Measurements from ENCODE around the gene HSPB2. TPM values are rescaled to one million over a fixed set of nuclear protein-coding genes. Genes with fewer than 3 reads are reported as not detected.

The HSPB2 gene
- total RNA-seq, 1 donor from 2014 or later, result 0.21 TPM

DNA sequence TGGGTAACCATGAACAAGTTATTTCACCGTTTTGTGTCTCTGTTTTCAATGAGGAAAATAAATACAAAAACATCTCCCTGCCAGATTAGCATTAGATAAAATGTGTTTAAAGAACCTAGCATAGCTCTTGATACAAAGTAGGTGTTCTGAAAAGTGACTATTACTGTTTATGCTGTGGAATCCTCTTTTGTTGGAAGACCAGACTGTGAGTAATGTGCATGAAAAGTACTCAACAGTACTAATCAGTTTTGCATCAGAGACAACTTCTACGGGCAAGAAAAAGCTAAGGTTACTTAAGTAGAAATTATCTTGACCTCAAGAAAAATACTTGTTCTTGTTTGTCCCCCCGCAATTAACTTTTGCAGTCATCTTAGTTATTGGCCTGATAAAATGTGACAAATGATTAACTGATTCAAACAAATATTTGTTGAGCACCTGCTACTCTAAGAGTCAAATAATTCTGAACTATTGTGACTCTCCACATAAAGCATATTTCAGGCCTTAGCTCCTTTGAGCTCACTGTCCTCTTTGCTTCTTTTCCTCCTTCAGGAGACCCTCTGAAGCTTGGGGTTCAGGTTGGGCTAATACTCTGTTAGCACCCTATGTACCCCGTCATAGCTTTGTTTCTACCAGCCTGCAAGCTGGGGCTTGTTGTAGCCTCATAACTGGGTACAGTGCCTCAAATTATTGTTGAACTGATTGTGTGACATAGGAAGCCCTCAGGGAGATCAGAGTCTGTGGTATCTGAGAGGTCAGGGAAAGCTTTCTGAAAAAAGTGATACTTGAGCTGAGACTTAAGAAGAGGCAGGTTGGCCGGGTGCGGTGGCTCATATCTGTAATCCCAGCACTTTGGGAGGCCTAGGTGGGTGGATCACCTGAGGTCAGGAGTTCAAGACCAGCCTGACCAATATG lies 49.1 kb downstream of the HSPB2 start:
- DNase-seq (ENCODE audit: low read depth), result no peak
- Histone ChIP-seq H3K36me3 (ENCODE audit: control insufficient read depth, insufficient read depth, low read length) (no peaks in the 10 kb centered on the region), H3K4me3 (ENCODE audit: low read depth, low read length) (no peak overlapping the region), H3K27me3 (ENCODE audit: control insufficient read depth, insufficient read depth, low read length) (no peaks in the 10 kb centered on the region)
- TF ChIP-seq, protein P1, sequence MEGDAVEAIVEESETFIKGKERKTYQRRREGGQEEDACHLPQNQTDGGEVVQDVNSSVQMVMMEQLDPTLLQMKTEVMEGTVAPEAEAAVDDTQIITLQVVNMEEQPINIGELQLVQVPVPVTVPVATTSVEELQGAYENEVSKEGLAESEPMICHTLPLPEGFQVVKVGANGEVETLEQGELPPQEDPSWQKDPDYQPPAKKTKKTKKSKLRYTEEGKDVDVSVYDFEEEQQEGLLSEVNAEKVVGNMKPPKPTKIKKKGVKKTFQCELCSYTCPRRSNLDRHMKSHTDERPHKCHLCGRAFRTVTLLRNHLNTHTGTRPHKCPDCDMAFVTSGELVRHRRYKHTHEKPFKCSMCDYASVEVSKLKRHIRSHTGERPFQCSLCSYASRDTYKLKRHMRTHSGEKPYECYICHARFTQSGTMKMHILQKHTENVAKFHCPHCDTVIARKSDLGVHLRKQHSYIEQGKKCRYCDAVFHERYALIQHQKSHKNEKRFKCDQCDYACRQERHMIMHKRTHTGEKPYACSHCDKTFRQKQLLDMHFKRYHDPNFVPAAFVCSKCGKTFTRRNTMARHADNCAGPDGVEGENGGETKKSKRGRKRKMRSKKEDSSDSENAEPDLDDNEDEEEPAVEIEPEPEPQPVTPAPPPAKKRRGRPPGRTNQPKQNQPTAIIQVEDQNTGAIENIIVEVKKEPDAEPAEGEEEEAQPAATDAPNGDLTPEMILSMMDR (IDR thresholded peaks at IDR 0.05; ENCODE audit: insufficient read depth, low read length, poor library complexity, severe bottlenecking), result no peak

Other genes starting within 250 kb of the HSPB2 start
- 27.9 and 34.5 TPM in 2 replicates for gene PPP2R1B, start 146.3 kb upstream of the HSPB2 start, total RNA-seq
- gene ALG9, start 41.2 kb upstream of the HSPB2 start, total RNA-seq, result 33.8 and 43.7 TPM in 2 replicates
- 2.7 and 3.7 TPM in 2 replicates for gene FDXACB1, start 33.6 kb upstream of the HSPB2 start, total RNA-seq
- 16.8 and 24.8 TPM in 2 replicates for gene CFAP68, start 33.2 kb upstream of the HSPB2 start, total RNA-seq
- gene CRYAB, start 964 bp upstream of the HSPB2 start, total RNA-seq, result 23.9 and 43.5 TPM in 2 replicates
- 3.1 and 5.0 TPM in 2 replicates for gene C11orf52, start 6.2 kb downstream of the HSPB2 start, total RNA-seq
- gene DIXDC1, start 24.6 kb downstream of the HSPB2 start, total RNA-seq, result 13.2 and 14.4 TPM in 2 replicates
- gene DLAT, start 112.7 kb downstream of the HSPB2 start, total RNA-seq, result 33.4 and 42.1 TPM in 2 replicates
- 0.92 and 1.4 TPM in 2 replicates for gene PIH1D2, start 161.3 kb downstream of the HSPB2 start, total RNA-seq
- 17.0 and 21.7 TPM in 2 replicates for gene NKAPD1, start 161.6 kb downstream of the HSPB2 start, total RNA-seq
- gene TIMM8B, start 174.0 kb downstream of the HSPB2 start, total RNA-seq, result 24.8 and 42.3 TPM in 2 replicates
- 67.8 and 69.7 TPM in 2 replicates for gene SDHD, start 174.1 kb downstream of the HSPB2 start, total RNA-seq